ENCODE measurements around the gene MRPL24.
A peak's percentile ranks its signal among the peaks of the same experiment; 100 is the strongest.

MRPL24 gene

GRCh38 chr1:156707417-156708217 is 33.3 kb downstream of the MRPL24 start:
- no peak for DNase-seq

- peak; percentile 12 for DNase-seq
Measured at GRCh38 chr1:156706657-156707416, 34.1 kb downstream of the MRPL24 start.

GRCh38 chr1:156705918-156706656 is 34.8 kb downstream of the MRPL24 start:
- peak; percentile 73 for DNase-seq

DNA sequence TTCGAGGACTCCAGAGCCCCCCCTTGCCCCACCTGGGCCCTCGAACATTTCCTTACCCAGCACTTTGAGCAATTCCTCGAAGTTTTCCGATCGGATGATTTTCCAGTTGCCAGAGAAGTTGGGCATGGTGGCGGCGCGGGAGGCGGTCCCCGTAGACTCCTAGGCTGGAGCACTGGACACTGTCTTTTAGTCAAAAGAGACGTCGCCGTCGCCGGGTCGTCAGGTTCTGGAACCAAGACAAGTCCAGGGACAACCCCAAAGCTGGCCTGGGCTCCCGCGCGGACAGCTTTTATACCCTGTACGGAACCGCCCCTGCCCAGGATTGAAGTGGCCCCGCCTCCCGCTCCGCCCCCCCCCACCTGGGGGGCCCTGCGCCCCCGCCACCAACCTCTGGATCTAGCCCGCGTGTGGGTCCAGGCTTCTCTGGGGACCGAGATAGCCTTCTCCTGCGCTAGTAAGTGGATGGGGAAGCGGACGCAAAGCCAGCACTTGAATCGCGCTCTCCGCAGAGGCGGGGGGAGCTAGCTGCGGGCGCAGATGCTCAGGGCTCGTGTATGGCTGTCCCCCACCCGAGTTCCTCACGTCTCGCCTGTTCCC is 35.5 kb downstream of the MRPL24 start, which contains the start of gene CRABP2:
Gene CRABP2 (minus strand): TSS at position 263 of the 597 bp plus-strand sequence. CDS start 137 bp downstream, at position 126.
- peak; percentile 17 for DNase-seq

- DNase-seq, result peak; percentile 60
Measured at GRCh38 chr1:156704930-156705320, 36.0 kb downstream of the MRPL24 start.

- DNase-seq, result no peak
Measured at GRCh38 chr1:156704166-156704711, 36.6 kb downstream of the MRPL24 start.

- DNase-seq, result no peak
Measured at GRCh38 chr1:156703741-156704140, 37.1 kb downstream of the MRPL24 start.

DNA sequence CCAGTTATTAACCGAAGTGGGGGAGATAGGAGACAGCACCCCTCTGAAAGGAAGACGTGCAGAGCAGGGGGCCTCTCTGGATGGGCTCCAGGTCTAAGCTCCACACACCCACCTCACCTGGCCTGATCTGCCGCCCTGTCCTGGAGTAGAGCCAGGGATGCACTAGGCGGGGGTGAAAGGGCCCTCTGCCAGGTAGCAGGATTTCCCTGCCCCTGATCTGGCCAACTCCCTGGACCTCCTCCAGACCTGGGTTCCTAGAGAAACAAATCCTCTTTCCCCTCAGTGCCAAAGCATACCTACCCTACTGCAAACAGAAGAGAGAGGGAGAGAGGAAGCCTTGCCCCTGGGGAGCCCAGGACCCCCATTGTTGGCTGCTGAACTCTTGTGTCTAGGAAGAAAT is 37.6 kb downstream of the MRPL24 start:
- DNase-seq, result no peak

DNA sequence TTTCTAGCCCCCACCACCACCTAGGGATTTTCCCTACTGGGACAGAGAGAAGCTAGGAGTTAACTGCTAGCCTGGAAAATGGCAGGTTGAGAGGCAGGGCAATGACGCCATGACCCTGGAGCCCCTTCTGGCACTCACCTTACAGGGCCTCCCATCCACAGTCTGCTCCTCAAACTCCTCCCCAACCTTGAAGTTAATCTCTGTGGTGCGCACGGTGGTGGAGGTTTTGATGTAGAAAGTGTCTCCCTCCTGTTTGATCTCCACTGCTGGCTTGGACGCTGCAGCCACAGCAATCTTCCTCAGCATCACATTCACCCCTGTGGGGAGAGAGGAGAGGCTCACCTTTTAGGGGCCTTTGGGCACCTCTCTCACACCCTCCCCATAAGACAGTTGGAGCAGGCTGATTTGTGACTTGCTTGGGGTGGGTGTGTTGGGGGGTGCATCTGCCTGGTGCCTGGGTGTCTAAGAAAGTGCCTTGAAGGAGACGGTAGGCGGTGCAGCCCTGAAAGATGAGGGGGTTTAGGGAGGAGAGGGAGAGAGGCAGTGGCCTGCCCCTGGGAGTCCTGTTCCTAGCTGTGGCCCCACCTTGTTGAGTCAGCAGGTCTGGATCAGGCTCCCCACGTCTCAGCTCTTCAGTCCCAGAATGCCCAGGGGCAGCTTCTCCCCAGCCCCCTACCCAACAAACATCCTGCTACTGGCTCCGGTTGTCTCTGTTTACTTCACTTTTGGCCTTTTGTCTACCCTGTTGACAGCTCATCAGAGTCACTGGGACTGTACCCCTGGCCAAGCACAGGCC is 40.0 kb downstream of the MRPL24 start:
- no peak for DNase-seq

DNA sequence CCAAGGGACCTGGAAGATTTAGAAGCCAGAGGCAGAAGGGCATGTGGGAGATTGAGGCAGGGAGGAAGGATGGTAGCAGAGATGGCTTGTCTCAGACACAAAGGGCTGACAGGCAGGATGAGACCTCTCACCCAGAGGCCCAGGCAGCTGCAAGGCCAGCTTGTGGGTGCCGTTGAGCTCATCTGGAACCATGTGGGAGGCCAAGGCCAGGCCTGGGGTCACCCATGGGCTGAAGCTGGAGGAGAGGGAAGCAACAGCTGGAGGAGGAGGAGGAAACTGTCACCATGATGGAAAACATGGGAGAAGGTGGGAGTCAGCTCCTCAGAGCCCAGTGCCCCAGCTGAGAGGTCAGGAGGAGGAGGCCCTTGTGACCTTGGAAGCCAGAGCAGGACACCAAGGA is 41.9 kb downstream of the MRPL24 start:
- DNase-seq, result no peak

DNA sequence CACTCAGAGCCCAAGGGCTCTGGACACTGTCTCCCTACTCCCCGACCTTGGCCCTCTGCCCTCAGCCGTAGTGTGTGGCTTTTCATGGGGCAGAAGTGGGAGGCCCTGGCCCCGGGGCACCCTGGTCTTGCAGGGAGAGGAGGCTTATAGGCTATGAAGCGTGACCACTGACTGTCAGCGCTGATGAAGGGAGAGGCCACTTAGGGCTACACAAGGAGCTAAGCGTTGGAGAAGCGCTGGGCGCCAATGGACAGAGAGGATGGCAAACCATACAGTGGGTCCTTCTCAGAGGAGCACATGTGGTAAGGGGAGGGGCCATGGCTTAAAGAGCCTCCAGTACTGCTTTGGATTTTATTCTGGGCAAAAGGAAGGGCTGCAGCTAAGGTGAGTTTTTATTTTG is 43.4 kb downstream of the MRPL24 start:
- no peak for DNase-seq

GRCh38 chr1:156696755-156697154 is 44.1 kb downstream of the MRPL24 start:
- DNase-seq, result no peak

GRCh38 chr1:156694690-156694962 is 46.3 kb downstream of the MRPL24 start:
- DNase-seq, result no peak

DNA sequence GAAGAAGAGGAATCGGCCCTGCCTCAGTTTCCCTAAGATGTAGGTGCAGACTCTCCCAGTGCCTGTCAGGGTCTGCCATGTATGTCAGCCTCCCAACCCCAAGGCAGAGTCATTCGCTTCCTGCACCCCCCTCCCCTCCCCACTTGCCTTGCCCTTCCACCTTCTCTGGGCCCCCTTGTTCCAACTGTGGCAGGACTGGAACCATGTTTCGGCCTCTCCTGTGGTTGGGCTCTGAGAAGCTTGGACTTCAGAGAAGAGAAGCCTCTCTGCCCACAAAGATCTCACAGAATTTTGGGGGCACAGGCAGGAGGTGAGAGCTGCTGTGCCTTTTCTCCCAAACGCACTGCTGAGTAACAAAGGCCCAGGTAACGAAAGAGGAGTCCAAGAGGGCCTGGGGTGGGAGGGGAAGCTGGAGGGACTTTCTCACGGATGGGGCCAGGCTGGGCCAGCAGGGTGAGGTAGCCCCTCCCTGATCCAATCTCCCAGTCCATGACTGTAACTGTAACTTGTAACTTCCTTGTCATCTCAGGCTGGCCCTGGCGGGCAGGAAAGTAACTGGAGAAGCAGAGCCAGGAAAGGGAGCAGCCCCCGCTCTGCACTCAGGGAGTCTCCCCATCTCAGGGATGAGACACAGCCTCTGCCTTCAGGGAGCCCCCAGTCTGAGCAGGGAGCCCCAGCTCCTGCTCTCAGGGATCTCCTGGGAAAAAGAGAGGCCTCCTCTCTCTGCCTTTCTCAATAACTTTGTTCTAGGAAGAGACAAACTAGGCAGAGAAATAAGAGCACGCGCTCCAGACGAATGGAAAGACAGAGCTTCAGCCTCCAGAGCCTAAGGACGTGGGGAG is 46.8 kb downstream of the MRPL24 start:
- no peak for DNase-seq

DNA sequence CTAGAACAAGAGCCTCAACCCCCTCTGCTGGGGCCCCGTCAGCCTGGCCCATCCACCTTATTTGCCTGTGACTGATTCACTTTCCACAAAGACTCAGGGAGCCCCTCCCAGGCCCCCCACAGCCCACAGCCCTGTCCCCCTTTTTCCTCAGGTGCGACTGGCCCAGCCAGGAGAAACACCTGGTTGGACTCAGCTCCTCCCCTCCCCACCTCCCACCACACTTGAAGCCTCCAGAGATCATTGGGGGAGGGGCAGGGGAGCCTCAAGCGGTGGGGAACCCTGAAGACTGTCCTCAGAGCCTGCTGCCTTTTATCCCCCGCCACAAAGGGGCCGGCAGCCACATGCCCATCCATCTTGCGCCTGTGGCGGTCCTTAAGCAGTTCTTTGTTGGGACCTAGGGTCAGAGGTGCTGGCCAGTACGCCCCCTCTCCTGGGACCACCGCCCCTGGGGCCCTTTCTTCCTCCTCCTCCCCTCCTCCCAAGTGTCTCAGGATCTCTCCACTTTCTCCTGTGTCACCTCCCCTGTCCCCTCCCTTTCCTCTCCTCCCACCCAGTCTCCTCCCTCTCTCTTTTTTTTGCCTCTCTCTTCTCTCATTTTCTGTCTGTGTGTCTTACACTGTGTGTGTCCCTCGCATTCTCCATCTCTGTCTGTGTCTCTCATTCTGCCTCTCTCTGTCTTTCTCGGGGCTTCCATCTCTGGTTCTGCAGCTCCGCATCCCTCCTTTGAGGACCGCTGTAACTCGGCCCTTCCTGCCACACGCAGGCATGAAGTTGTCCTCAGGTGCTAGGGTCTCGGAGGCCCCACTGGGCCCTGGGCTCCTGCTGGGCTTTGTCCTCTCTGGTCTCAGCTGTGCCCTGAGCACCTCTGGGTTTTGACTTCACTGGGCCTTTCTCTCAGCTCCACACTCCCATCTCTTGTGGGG is 47.7 kb downstream of the MRPL24 start:
- no peak for DNase-seq

DNA sequence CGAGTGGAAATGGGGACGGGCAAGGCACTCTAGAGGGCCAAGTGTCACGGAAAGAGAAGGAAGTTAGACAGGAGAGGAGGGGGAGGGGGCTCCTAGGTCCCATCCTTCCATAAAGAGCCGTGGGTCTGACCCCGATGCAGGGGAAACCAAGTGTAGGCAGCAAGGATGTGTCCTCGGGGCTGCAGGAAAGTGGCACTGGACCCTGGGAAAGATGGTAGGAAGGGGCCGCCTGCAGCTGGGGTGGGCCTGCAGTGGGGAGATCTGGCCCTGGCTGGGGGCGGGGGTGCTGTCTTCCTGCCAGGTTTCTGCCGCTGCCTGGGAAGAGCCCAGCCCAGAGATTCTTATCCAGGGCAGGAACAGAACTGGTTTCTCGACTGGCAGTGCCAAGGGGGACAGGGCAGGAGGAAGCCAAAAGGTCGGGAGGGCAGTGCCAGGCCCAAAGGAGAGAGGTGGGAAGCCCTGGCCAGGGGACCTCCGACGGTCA is 48.4 kb downstream of the MRPL24 start:
- no peak for DNase-seq

DNA sequence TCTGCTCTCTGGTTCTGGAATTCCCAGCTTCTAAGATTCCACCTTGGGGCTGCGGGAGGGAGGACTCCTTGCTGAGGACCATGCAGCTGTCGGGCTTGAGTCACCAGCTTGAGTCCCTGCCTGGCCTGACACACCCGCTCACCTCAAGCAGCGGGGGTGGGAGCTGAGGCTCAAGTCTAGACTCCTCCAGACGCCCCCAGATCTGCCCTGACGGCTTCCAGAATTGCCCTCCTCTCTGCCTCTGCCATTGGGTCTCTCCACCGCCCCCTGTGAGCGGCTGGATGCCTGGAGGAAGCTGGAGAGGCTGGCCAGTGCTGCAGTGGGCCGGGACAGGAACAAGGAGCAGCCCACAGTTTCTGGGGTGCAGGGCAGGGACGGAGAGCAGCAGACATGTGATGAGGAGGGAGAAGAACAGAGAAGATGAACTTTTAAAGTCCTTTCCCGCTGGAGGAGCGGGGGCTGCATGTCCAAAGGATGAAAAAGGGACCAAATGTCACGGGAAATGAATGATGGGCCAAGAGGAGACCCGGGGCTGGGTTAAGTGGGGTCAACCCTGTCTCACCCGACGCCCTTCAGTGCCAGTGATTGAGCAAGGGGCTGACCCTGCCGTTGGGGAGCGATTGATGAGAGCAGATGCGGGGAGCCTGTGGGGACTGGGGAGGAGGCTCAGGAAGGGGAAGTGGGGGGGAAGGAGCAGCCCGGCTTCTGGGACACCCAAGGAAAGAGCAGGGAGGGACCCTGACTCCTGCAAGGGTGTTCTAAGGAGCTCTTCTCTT is 49.0 kb downstream of the MRPL24 start:
- no peak for DNase-seq

DNA sequence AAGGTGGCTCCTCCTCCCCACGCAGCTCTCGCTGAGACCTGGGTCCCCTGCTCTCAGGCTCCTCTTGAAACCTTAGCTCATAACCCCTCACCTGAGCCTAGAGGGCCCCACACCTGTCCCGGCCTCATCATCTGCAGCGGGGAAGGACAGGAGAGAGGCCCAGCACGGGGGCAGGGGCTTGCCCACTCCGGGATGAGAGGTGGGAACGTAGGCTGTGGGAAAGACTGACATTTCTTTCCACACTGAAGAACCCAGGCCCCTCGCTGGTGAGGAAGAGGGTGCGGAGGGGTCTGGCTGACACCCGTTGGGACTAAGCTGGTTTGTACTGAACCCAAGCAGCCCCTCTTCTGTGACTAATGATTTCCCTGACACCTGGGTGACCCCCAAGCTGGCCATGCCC is 49.7 kb downstream of the MRPL24 start:
- no peak for DNase-seq

GRCh38 chr1:156690675-156691036 is 50.2 kb downstream of the MRPL24 start:
- no peak for DNase-seq
